GM12878 (cell line): Measurements from ENCODE around the gene CD72. TPM values are rescaled to one million over a fixed set of nuclear protein-coding genes. Genes with fewer than 3 reads are reported as not detected.

Experiments used
- ATAC-seq: fragments of 200-7000 bp; cut with Tn5 transposase; 3 replicates; pipeline ENCODE4 v1.9.1; 2020; ENCODE audit warnings: mild to moderate bottlenecking, moderate library complexity
- BruUV-seq: library from RNA; stranded (reverse); fragments of 400-500 nt; replicated peaks from 2 replicates; lab custom pipeline; 2021; lab: Mats Ljungman, UMichigan
- CTCF ChIA-PET: fragments of 300-600 bp; sonication (Branson Sonifier 250); formaldehyde crosslinking; extraction: SDS; loops from one replicate; lab custom pipeline; 2021; ENCODE audit warnings: inconsistent platforms; lab: Yijun Ruan, JAX
- POLR2A ChIA-PET: fragments of 350-600 bp; formaldehyde crosslinking; extraction: SDS; loops from one replicate; lab custom pipeline; 2021; ENCODE audit warnings: inconsistent platforms; lab: Charles Lee
- RAD21 ChIA-PET: fragments of 300-600 bp; sonication (Branson Sonifier 250); formaldehyde crosslinking; loops from one replicate; lab custom pipeline; 2023; ENCODE audit warnings: antibody characterized with exemption; ENCODE audit not compliant: unreplicated experiment; lab: Charles Lee
- SMC1A ChIA-PET: fragments of 300-600 bp; sonication (Branson Sonifier 250); formaldehyde crosslinking; loops from one replicate; lab custom pipeline; 2023; ENCODE audit not compliant: unreplicated experiment, uncharacterized antibody; lab: Charles Lee
- DNase-seq: peaks from one replicate; pipeline ENCODE4 v3.0.0-alpha.2; 2011; ENCODE audit warnings: low read depth, low spot score
- FAIRE-seq: peaks from 3 replicates; lab custom pipeline; 2011; peaks lifted over from hg19 to GRCh38; lab: Jason Lieb, UNC
- H2AFZ ChIP-seq: 2 replicates; pipeline ENCODE4 v1.6.0; 2011; ENCODE audit warnings: low read depth, low read length, control low read depth; ENCODE audit not compliant: control insufficient read depth
- H3K27ac ChIP-seq: 2 replicates; pipeline ENCODE4 v1.5.1; 2011; ENCODE audit warnings: control low read depth; ENCODE audit not compliant: control insufficient read depth, insufficient read depth
- H3K27me3 ChIP-seq, 2 experiments: replicated peaks in 1 of 2; 2 replicates each; pipeline versions ENCODE4 v1.6.0 to v1.6.1; 2011; ENCODE audit warnings: low read length in 1 of 2; ENCODE audit not compliant: control insufficient read depth in 2 of 2, insufficient read depth in 2 of 2
- H3K36me3 ChIP-seq, 2 experiments: 2 replicates each; pipeline ENCODE4 v1.5.1; 2011; ENCODE audit warnings: low read length in 1 of 2; ENCODE audit not compliant: control insufficient read depth in 2 of 2, insufficient read depth in 2 of 2
- H3K4me1 ChIP-seq: 2 replicates; pipeline ENCODE4 v1.6.1; 2011; ENCODE audit warnings: mild to moderate bottlenecking, low read length, moderate library complexity, mixed read lengths; ENCODE audit not compliant: control insufficient read depth, insufficient read depth
- H3K4me2 ChIP-seq: 2 replicates; pipeline ENCODE4 v1.6.0; 2011; ENCODE audit warnings: control low read depth; ENCODE audit not compliant: control insufficient read depth, insufficient read depth
- H3K4me3 ChIP-seq: fragments of 200-600 bp; sonication (generic); 2 replicates; pipeline ENCODE4 v1.5.1; 2016
- H3K79me2 ChIP-seq: 2 replicates; pipeline ENCODE4 v1.6.0; 2011; ENCODE audit warnings: low read length; ENCODE audit not compliant: control insufficient read depth, insufficient read depth
- H3K9ac ChIP-seq: 2 replicates; pipeline ENCODE4 v1.8.0; 2011; ENCODE audit warnings: low read length, control low read depth, mixed read lengths; ENCODE audit not compliant: control insufficient read depth, insufficient read depth
- H3K9me3 ChIP-seq: replicated peaks from 3 replicates; pipeline ENCODE4 v1.5.1; 2011; ENCODE audit warnings: mild to moderate bottlenecking, low read length; ENCODE audit not compliant: control insufficient read depth, insufficient read depth
- H4K20me1 ChIP-seq: 2 replicates; pipeline ENCODE4 v1.6.0; 2011; ENCODE audit not compliant: control insufficient read depth, insufficient read depth
- CEBPB ChIP-seq, 2 experiments: fragments of 150-350 bp in 1 of 2; IDR thresholded peaks; 2 replicates each; pipeline ENCODE4 v1.6.1; 2012 to 2014; ENCODE audit warnings: low read depth in 2 of 2, low read length in 2 of 2, borderline replicate concordance in 1 of 2, inconsistent platforms in 1 of 2
- CREM ChIP-seq: IDR thresholded peaks from 2 replicates; pipeline ENCODE4 v1.6.1; 2014; ENCODE audit warnings: antibody characterized with exemption, low read depth
- MXI1 ChIP-seq: fragments of 150-350 bp; IDR thresholded peaks from 2 replicates; pipeline ENCODE4 v1.6.1; 2011; ENCODE audit warnings: low read depth, mild to moderate bottlenecking, inconsistent platforms, low read length, improper control_type of control experiment
- NBN ChIP-seq: fragments of 450-650 bp; IDR thresholded peaks from 2 replicates; pipeline ENCODE4 v1.6.1; 2016
- NFYB ChIP-seq: IDR thresholded peaks from 2 replicates; pipeline ENCODE4 v1.6.1; 2011; ENCODE audit warnings: low read depth, mild to moderate bottlenecking, low read length, improper control_type of control experiment, moderate library complexity; ENCODE audit not compliant: insufficient read depth
- NRF1 ChIP-seq: conservative IDR thresholded peaks from 2 replicates; pipeline ENCODE4 v1.6.1; 2011; ENCODE audit warnings: mild to moderate bottlenecking, low read depth, low read length, improper control_type of control experiment
- RBBP5 ChIP-seq: fragments of 200-600 bp; sonication (generic); conservative IDR thresholded peaks from 2 replicates; pipeline ENCODE4 v1.6.1; 2016
- SMARCA5 ChIP-seq: fragments of 450-650 bp; IDR thresholded peaks from 2 replicates; pipeline ENCODE4 v1.6.1; 2017; ENCODE audit warnings: mild to moderate bottlenecking
- TBL1XR1 ChIP-seq: IDR thresholded peaks from 2 replicates; pipeline ENCODE4 v1.6.1; 2012; ENCODE audit warnings: low read depth, low read length, improper control_type of control experiment
- TCF3 ChIP-seq: IDR thresholded peaks from 2 replicates; pipeline ENCODE4 v1.6.1; 2012; ENCODE audit warnings: low read depth, mild to moderate bottlenecking, low read length, borderline replicate concordance; ENCODE audit not compliant: insufficient read depth
- WRNIP1 ChIP-seq: IDR thresholded peaks from 2 replicates; pipeline ENCODE4 v1.6.1; 2011; ENCODE audit warnings: low read depth, low read length, improper control_type of control experiment, borderline replicate concordance
- WGBS: methylation state at CpG from one replicate; pipeline ENCODE4 v1.1.6; 2016; ENCODE audit warnings: low lambda C conversion rate; ENCODE audit not compliant: insufficient replicate concordance, insufficient coverage; ENCODE audit errors: missing lambda C conversion rate; 5-methylcytosine and 5-hydroxymethylcytosine counted together
- in situ Hi-C: fragments of 300-500 bp; cut with MboI; formaldehyde crosslinking; loops from 9 replicates; pipeline ENCODE4 v1.14.3; 2018; ENCODE audit warnings: mixed read lengths
- intact Hi-C: fragments of 100-400 bp; cut with micrococcal nuclease; formaldehyde crosslinking; loops from one replicate; pipeline ENCODE4 v1.14.2; 2022; ENCODE audit not compliant: unreplicated experiment
- polyA plus RNA-seq, 11 experiments: library from polyadenylated mRNA; depleted of rRNA in 4 of 11; unstranded in 6 of 11; stranded (reverse) in 5 of 11; fragments of >200 nt; fragmentation: Nextera tagmentation in 4 of 11; fragmentation: Illumina TruSeq in 1 of 11; extraction: Ambion mirVana in 4 of 11; extraction: Trizol in 1 of 11; gene quantifications; 1 replicate in 1 of 11; 2 replicates in 10 of 11; pipeline versions ENCODE4 v1.2.1 to v1.2.3, GENCODE V29; 2011 to 2016; ENCODE audit warnings: inconsistent platforms in 2 of 11, missing spikeins in 2 of 11, low read depth in 1 of 11
- total RNA-seq, 4 experiments: library from RNA; depleted of rRNA in 3 of 4; stranded (reverse); fragments of >200 nt in 3 of 4; fragmentation: Illumina TruSeq in 1 of 4; extraction: Trizol in 1 of 4; gene quantifications; 2 replicates each; pipeline versions ENCODE4 v1.2.1 to v1.2.3, GENCODE V29; 2013 to 2021
- TF ChIP-seq, protein P1 (sequence below): IDR thresholded peaks from 2 replicates; pipeline ENCODE4 v1.6.1; 2011; ENCODE audit warnings: low read depth, low read length, improper control_type of control experiment, borderline replicate concordance
- TF ChIP-seq, protein P2 (sequence below): fragments of 450-650 bp; IDR thresholded peaks from 2 replicates; pipeline ENCODE4 v1.6.1; 2017; ENCODE audit warnings: mild to moderate bottlenecking, moderate library complexity
- TF ChIP-seq, protein P3 (sequence below): fragments of 450-650 bp; formaldehyde crosslinking; IDR thresholded peaks from 2 replicates; pipeline ENCODE4 v1.4.0; 2022; ENCODE audit warnings: mild to moderate bottlenecking, moderate library complexity

The CD72 gene
- total and polyA plus RNA-seq, 10 of the 15 experiments (the other 5 are each of a cell fraction or from before 2014, with no cell fraction given): 2.1 to 14.2 (median 4.4) TPM

DNA sequence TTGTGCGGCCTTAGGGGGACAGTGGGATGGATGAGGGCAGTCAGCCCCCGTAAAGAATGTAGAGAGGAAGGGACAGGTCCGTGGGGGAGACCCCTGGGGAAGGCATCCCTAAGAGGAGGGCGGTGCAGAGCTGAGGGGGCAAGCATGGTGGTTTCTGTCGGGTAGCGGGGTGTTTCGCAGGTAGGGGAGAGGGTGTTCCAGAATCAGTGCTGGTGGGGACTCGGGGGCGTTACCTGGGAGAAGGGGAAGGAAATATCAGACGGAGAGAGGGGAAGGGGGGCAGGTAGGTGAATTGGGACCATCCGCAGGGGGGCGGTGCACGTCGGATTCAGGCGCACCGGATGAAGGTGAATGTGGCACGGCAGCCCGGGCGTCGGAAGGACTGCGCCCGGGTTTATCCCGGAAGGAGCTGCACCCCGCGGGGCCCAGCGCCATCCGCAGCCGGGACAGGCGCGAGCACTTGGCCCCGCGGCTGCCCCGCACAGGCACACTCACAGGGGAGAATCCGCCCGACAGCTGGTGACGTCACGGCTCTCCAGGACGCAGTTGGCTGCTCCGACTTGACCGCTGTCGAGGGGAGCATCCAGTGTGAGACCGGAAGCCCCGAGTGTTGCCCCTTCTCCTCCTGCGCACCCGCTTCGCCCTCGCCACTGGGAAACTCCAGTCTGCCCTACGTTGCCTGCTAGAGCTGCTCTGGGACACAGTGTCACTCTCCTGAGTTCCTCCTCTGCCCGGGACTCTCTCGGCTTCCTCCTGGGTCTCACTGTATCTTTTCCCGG, 1.3 kb downstream of the CD72 start:
- H3K27ac ChIP-seq: peak overlapping the region; percentile 57
- in situ Hi-C loops: no loop called here
- no peaks in the 10 kb centered on the region for H3K36me3 ChIP-seq
- H2AFZ ChIP-seq: peak overlapping the region; percentile 88
- H4K20me1 ChIP-seq: no peaks in the 10 kb centered on the region
- ChIA-PET POLR2A (interaction anchor here (0.9 to 6.6 kb wide), 9 partner anchors 11 to 198 kb away, joined by 3 to 85 read pairs (median 4); partner anchors contain the start of genes CCDC107, CREB3, HINT2 and RMRP), RAD21 (interaction anchor here (0.8 to 3.5 kb wide), 8 partner anchors 16 to 115 kb away, joined by 3 to 14 read pairs (median 4); partner anchors contain the start of genes ARHGEF39, CCDC107, CREB3 and RMRP), SMC1A (interaction anchor here (1.1 to 2.1 kb wide), 5 partner anchors 11 to 114 kb away, joined by 3 to 8 read pairs (median 5); no protein-coding TSS in a partner anchor), CTCF (interaction anchor here (0.8 to 9.0 kb wide), 13 partner anchors 11 to 116 kb away, joined by 3 to 101 read pairs (median 4); partner anchors contain the start of genes CCDC107, CREB3, RMRP and SIT1)
- H3K4me2 ChIP-seq: peak overlapping the region; percentile 92
- ATAC-seq: peak; percentile 71
- peaks cover 44% of the 10 kb centered on the region for H3K4me1 ChIP-seq
- WGBS: 10% methylated on average over 50 of the region's 51 CpGs
- H3K4me3 ChIP-seq: peak overlapping the region; percentile 72
- FAIRE-seq: peak; percentile 86
- BruUV-seq: no TSS peak
- no peaks in the 10 kb centered on the region; the same call in 1 of the 2 replicates for H3K79me2 ChIP-seq
- no peaks in the 10 kb centered on the region for H3K9me3 ChIP-seq
- intact Hi-C loops: no loop called here
- DNase-seq: no peak
- no peaks in the 10 kb centered on the region; a peak in 1 of 4 replicates for H3K27me3 ChIP-seq
- peak overlapping the region; percentile 64 for H3K9ac ChIP-seq
- TF ChIP-seq, protein P1, sequence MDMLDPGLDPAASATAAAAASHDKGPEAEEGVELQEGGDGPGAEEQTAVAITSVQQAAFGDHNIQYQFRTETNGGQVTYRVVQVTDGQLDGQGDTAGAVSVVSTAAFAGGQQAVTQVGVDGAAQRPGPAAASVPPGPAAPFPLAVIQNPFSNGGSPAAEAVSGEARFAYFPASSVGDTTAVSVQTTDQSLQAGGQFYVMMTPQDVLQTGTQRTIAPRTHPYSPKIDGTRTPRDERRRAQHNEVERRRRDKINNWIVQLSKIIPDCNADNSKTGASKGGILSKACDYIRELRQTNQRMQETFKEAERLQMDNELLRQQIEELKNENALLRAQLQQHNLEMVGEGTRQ: no peak
- no peak for TF ChIP-seq TCF3
- no peak for TF ChIP-seq RBBP5
- TF ChIP-seq WRNIP1: no peak
- peak; percentile 45; the same call in 1 of the 2 replicates for TF ChIP-seq NFYB
- TF ChIP-seq CEBPB (IDR thresholded peaks at IDR 0.05; ENCODE audit: borderline replicate concordance in 1 of 2, low read depth in 2 of 2, low read length in 2 of 2): no peak
- TF ChIP-seq TBL1XR1: no peak
- TF ChIP-seq, protein P2, sequence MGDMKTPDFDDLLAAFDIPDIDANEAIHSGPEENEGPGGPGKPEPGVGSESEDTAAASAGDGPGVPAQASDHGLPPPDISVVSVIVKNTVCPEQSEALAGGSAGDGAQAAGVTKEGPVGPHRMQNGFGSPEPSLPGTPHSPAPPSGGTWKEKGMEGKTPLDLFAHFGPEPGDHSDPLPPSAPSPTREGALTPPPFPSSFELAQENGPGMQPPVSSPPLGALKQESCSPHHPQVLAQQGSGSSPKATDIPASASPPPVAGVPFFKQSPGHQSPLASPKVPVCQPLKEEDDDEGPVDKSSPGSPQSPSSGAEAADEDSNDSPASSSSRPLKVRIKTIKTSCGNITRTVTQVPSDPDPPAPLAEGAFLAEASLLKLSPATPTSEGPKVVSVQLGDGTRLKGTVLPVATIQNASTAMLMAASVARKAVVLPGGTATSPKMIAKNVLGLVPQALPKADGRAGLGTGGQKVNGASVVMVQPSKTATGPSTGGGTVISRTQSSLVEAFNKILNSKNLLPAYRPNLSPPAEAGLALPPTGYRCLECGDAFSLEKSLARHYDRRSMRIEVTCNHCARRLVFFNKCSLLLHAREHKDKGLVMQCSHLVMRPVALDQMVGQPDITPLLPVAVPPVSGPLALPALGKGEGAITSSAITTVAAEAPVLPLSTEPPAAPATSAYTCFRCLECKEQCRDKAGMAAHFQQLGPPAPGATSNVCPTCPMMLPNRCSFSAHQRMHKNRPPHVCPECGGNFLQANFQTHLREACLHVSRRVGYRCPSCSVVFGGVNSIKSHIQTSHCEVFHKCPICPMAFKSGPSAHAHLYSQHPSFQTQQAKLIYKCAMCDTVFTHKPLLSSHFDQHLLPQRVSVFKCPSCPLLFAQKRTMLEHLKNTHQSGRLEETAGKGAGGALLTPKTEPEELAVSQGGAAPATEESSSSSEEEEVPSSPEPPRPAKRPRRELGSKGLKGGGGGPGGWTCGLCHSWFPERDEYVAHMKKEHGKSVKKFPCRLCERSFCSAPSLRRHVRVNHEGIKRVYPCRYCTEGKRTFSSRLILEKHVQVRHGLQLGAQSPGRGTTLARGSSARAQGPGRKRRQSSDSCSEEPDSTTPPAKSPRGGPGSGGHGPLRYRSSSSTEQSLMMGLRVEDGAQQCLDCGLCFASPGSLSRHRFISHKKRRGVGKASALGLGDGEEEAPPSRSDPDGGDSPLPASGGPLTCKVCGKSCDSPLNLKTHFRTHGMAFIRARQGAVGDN: peak; percentile 82
- TF ChIP-seq, protein P3, sequence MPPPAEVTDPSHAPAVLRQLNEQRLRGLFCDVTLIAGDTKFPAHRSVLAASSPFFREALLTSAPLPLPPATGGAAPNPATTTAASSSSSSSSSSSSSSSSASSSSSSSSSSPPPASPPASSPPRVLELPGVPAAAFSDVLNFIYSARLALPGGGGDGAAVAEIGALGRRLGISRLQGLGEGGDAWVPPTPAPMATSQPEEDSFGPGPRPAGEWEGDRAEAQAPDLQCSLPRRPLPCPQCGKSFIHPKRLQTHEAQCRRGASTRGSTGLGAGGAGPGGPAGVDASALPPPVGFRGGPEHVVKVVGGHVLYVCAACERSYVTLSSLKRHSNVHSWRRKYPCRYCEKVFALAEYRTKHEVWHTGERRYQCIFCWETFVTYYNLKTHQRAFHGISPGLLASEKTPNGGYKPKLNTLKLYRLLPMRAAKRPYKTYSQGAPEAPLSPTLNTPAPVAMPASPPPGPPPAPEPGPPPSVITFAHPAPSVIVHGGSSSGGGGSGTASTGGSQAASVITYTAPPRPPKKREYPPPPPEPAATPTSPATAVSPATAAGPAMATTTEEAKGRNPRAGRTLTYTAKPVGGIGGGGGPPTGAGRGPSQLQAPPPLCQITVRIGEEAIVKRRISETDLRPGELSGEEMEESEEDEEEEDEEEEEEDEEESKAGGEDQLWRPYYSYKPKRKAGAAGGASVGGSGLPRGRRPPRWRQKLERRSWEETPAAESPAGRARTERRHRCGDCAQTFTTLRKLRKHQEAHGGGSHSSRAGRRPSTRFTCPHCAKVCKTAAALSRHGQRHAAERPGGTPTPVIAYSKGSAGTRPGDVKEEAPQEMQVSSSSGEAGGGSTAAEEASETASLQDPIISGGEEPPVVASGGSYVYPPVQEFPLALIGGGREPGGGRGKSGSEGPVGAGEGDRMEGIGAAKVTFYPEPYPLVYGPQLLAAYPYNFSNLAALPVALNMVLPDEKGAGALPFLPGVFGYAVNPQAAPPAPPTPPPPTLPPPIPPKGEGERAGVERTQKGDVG (CRISPR knock-in tag): no peak
- no peak for TF ChIP-seq MXI1
- TF ChIP-seq NRF1: no peak
- peak; percentile 98 for TF ChIP-seq NBN
- peak; percentile 90 for TF ChIP-seq CREM
- no peak for TF ChIP-seq SMARCA5
